ENCODE measurements around the gene MAP4K1.

The MAP4K1 gene

GRCh38 chr19:38618590-38619360, 1.0 kb upstream of the MAP4K1 start, which contains the start of gene EIF3K (continued):
- TF ChIP-seq ZNF426 (tag by site-specific recombination; IDR thresholded peaks at IDR 0.05) (no peak), ZNF324 (tag by site-specific recombination; IDR thresholded peaks at IDR 0.05) (peak; percentile 69), ZNF211 (tag by site-specific recombination; IDR thresholded peaks at IDR 0.05; ENCODE audit: low read depth) (no peak), ZBTB21 (tag by site-specific recombination; IDR thresholded peaks at IDR 0.05) (peak; percentile 96), ZNF548 (tag by site-specific recombination; IDR thresholded peaks at IDR 0.05) (no peak), ZBTB6 (tag by site-specific recombination; IDR thresholded peaks at IDR 0.05) (peak; percentile 98), ZNF530 (tag by site-specific recombination; IDR thresholded peaks at IDR 0.05; ENCODE audit: low read depth) (no peak), ZNF24 (tag by site-specific recombination; IDR thresholded peaks at IDR 0.05) (0 out of 2 replicates have a peak, but pooled peaks have one; percentile 72), ZNF707 (tag by site-specific recombination; IDR thresholded peaks at IDR 0.05) (no peak), ZNF670 (tag by site-specific recombination; IDR thresholded peaks at IDR 0.05; ENCODE audit: low read depth) (no peak), ZNF398 (tag by site-specific recombination; IDR thresholded peaks at IDR 0.05) (no peak), SP7 (tag by site-specific recombination; IDR thresholded peaks at IDR 0.05) (peak; percentile 65), ZNF214 (tag by site-specific recombination; IDR thresholded peaks at IDR 0.05; ENCODE audit: borderline replicate concordance) (no peak), ZNF521 (tag by site-specific recombination; IDR thresholded peaks at IDR 0.05) (no peak), ZNF169 (tag by site-specific recombination; IDR thresholded peaks at IDR 0.05) (no peak), KLF16 (tag by site-specific recombination; IDR thresholded peaks at IDR 0.05) (peak; percentile 33; the same call in 1 of the 2 replicates), ZNF423 (tag by site-specific recombination; IDR thresholded peaks at IDR 0.05) (no peak), ZNF555 (tag by site-specific recombination; conservative IDR thresholded peaks at IDR 0.05) (no peak), ZNF26 (tag by site-specific recombination; IDR thresholded peaks at IDR 0.05) (no peak), ZNF16 (tag by site-specific recombination; IDR thresholded peaks at IDR 0.05; ENCODE audit: low read depth) (no peak), ZNF391 (tag by site-specific recombination; IDR thresholded peaks at IDR 0.05; ENCODE audit: borderline replicate concordance, low read depth) (no peak; the same call in 1 of the 2 replicates), ZNF645 (tag by site-specific recombination; IDR thresholded peaks at IDR 0.05) (no peak), TCF7L2 (IDR thresholded peaks at IDR 0.05; ENCODE audit: borderline replicate concordance, low read depth, low read length) (no peak), TSHZ1 (tag by site-specific recombination; IDR thresholded peaks at IDR 0.05; ENCODE audit: borderline replicate concordance) (no peak), SP2 (tag by site-specific recombination; IDR thresholded peaks at IDR 0.05) (peak; percentile 88), ZNF791 (tag by site-specific recombination; IDR thresholded peaks at IDR 0.05) (no peak), OVOL3 (tag by site-specific recombination; IDR thresholded peaks at IDR 0.05) (no peak; the same call in 1 of the 2 replicates), KLF7 (tag by site-specific recombination; IDR thresholded peaks at IDR 0.05; ENCODE audit: borderline replicate concordance) (no peak; the same call in 1 of the 2 replicates), PRDM6 (tag by site-specific recombination; IDR thresholded peaks at IDR 0.05) (no peak)
